GM19455 (cell line): ENCODE measurements around the gene USH1C.

ENCODE experiments used
- ATAC-seq: cut with Tn5 transposase; IDR thresholded peaks from one replicate; pipeline ENCODE4 v1.9.1; 2021; ENCODE audit not compliant: unreplicated experiment

The USH1C gene

GRCh38 chr11:17544181-17544622 lies at the start of gene USH1C:
Gene USH1C, minus strand, starts transcription at chr11:17544416. Its CDS starts 109 bp downstream, at chr11:17544307.
- no peak for ATAC-seq

- ATAC-seq: no peak
These were observed 49.4 kb upstream of the USH1C start for GRCh38 chr11:17593466-17594245.

DNA sequence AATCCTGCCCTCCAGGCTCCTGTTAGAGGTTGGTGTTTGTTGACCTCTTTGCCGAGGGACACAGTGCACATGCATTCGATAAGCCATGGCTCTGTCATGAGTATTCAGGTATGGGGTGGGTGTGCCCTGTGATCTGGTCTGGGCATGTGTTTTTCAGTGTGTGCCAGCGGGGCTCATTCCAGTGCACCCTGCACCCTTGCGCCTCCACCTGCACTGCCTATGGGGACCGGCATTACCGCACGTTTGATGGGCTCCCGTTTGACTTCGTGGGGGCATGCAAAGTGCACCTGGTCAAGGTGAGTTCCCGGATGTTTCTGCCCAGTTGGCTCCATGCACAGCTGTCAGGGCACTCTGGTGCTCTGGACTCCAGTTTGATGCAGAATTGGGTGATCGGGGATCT lies 47.1 kb upstream of the USH1C start:
- no peak for ATAC-seq

DNA sequence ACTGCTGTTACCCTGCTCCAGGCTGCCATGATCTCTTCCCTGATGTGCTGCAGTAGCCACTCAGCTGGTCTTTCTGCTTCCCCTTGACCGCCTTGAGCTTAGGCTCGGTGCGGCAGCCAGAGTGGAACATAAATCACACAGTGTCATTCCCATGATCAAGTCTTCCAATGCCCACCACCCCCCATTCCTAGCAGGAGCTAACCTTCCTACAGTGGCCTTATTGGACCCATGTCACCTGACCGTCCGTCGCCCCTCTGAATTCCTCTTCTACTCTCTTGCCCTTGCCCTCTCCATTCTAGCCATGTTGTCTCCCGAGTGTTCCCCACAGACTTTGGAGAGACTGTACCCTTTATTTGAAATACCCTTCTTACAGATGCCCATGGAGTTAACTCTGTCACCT lies 46.2 kb upstream of the USH1C start:
- ATAC-seq: no peak

- ATAC-seq: no peak
These were observed 44.5 kb upstream of the USH1C start for GRCh38 chr11:17588721-17589120.

DNA sequence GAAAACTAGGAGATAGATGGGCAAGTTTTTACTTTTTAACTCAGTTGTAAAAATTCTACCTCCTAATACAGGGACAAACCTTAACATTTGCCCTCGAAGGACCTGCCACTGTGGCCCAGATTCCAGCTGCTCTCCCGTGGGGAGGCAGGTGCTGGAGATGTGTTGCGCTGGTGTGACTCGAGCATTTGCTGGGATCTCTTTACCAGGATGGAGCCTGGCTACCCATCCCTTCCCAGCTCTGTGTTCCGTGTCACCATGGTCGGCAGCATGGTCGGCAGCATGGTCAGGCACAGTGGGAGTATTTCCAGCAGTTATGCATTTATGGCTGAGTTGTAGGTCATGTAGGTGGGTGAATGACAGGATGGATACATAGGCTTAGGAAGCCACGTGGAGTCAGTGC lies 44.0 kb upstream of the USH1C start:
- no peak for ATAC-seq

- ATAC-seq: no peak
These were observed 41.9 kb upstream of the USH1C start for GRCh38 chr11:17585911-17586695.

DNA sequence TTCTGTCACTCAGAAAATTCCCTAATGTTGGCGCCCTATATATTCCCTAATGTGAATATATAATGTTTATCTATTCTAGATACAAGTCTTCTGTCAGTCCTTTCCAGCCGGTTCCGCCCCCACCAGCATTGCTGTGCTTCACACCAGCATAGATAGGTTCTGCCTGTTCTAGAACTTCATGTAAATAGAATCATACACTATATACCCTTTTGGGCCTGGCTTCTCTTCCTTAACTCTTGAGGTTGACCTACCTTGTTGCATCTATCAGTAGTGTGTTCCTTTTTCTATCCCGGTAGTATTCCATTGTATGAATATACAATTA lies 37.5 kb upstream of the USH1C start:
- ATAC-seq: no peak

DNA sequence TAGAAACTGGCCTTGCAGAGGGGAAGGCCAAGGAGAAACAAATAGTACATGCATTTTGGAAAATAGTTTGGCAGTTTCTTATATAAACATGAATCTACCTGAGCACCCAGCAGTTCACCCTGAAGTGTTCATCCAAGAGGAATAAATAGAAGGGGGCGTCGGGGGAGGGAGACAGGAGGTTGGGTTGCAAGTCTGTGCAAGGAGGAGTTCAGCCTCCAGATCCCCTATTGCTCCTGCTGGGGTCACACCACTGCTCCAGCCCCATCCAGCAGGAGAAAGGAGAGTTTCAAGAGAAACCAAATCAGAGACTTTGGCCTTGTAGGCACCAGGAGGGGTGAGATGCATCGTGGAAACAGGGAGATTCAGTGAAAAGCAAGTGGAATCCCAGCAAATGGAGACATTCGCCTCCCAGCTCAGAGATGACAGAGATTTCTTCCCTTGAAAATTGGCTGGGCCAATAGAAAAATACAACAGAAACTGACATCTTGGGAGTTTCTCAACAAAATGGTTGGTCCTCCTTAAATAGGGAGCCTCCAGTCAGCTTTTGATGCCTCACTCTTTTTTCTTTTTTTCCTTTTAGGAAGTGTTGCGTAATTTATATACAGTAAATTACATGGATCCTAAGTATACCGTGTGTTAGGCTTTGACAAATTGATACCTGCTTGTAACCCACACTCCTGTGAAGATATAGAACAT lies 37.0 kb upstream of the USH1C start:
- no peak for ATAC-seq

DNA sequence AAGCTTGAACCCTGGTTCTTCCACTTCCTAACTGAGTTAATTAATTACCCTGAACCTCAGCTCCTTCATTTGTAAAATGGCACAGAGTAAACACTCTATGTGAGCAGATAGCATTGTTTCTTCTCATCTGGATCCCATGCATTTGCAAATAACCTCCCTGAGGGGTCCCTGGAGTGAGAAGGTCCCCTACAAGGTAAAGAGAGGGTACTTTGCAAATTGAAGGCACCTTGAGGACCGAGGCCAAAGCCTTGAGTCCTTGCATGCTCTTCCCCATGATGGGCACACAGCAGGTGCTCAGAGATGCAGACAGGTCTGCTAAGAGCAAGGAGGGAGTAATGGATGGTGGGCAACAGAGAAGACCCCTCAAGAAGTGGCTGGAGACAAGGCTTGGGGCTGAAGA lies 36.1 kb upstream of the USH1C start:
- no peak for ATAC-seq

DNA sequence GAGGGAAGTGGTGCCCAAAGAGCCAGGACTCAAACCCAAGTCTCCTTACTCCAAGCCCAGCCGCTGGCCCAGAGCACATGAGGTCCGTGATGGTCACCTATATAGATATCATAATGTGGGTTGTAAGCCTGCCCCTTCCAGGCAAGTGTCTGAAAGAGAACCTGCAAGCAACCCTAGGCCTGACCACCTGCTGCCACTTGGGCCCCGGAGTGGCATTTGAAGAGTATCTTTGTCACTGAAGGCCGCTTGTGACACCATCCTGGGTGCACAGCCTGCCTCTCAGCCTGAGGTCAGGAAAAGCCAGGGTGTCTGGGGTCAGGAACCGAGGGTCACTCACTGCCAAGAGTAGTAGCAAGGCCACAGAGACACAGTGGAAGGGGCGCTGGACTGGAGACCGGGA lies 35.2 kb upstream of the USH1C start:
- ATAC-seq: no peak

DNA sequence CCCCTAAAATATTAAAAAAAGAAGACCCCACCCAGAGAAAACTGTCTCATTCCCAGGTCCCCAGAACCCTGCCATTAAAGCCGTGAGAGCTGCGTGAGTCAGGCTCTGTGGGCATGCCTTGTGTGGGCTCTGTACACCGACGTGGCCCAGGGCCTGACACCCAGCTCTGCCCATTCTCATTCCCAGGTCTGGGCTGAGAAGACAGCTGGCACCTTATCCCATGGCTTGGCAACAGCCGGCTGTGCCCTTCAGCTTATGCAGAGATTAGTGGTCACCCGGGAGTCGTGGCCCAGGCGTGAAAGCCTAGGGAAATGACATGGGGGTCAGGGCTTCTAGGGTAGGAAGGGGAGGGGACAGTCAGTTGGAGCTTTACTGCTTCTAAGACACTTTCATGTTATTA lies 34.7 kb upstream of the USH1C start:
- ATAC-seq: no peak

DNA sequence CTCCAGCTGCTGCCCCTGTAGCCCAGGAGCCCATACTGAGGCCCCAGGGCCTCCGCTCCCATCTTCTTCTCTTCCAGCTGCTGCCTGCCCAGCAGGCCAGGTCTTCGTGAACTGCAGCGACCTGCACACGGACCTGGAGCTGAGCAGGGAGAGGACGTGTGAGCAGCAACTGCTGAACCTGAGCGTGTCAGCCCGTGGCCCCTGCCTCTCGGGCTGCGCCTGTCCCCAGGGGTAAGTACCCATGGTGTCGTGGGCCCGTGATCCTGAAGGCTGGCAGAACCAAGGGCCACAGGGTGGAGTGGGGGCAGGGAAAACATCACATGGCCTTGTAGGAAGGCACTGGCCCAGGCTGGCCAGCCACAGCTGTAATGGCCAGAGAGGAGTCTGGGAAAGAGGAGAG lies 34.1 kb upstream of the USH1C start:
- ATAC-seq: no peak

- no peak for ATAC-seq
These were observed 31.5 kb upstream of the USH1C start for GRCh38 chr11:17575431-17576425.

- ATAC-seq: no peak
These were observed 30.2 kb upstream of the USH1C start for GRCh38 chr11:17574141-17575091.

- ATAC-seq: no peak
These were observed 29.3 kb upstream of the USH1C start for GRCh38 chr11:17573526-17573925.

GRCh38 chr11:17572791-17573460 lies 28.7 kb upstream of the USH1C start:
- ATAC-seq: no peak

DNA sequence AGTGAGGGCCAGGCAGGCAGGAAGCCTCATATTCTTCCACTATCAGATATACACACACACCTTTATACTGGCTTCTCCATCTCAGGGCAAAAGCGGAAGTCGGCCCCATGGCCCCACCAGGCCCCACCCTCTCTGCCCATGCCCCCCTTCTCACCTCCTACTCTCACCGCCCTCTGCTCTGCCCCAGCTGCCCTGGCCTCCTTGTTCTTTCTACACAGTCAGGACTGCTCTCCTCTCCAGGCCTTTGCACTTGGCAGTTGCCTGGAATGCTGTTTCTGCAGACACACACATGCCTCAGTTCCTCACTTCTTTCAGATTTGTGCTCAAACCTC lies 28.1 kb upstream of the USH1C start:
- ATAC-seq: no peak
